Thyroid gland (tissue), 4 donors: ENCODE data around the gene OTUD4. TPM values are rescaled to one million over a fixed set of nuclear protein-coding genes. Genes with fewer than 3 reads are reported as not detected.

Source experiments
- DNase-seq, 2 donors: peaks; one replicate each; pipeline ENCODE4 v3.0.0-alpha.2; 2019
- H3K27ac ChIP-seq, 3 donors: fragments of 200-600 bp; sonication (generic); 1 replicate in 2 of 3; 2 replicates in 1 of 3; pipeline ENCODE4 v1.5.1; 2016 to 2019; ENCODE audit warnings: mild to moderate bottlenecking in 1 of 3, moderate library complexity in 1 of 3
- H3K27me3 ChIP-seq: fragments of 200-600 bp; sonication (generic); one replicate; pipeline ENCODE4 v1.5.1; 2019
- H3K36me3 ChIP-seq, 2 donors: fragments of 200-600 bp; sonication (generic); one replicate each; pipeline ENCODE4 v1.5.1; 2016 to 2019
- H3K4me1 ChIP-seq, 2 donors: fragments of 200-600 bp; sonication (generic); one replicate each; pipeline ENCODE4 v1.5.1; 2017 to 2019
- H3K4me3 ChIP-seq, 3 donors: fragments of 200-600 bp; sonication (generic); replicated peaks in 1 of 3; 1 replicate in 2 of 3; 2 replicates in 1 of 3; pipeline ENCODE4 v1.5.1; 2016; ENCODE audit warnings: mild to moderate bottlenecking in 1 of 3
- H3K9me3 ChIP-seq: fragments of 200-600 bp; sonication (generic); one replicate; pipeline ENCODE4 v1.5.1; 2017
- POLR2A ChIP-seq, 2 donors: fragments of 450-650 bp; IDR thresholded peaks; one replicate each; pipeline ENCODE4 v1.6.1; 2017; ENCODE audit warnings: antibody characterized with exemption in 2 of 2, mild to moderate bottlenecking in 2 of 2, moderate library complexity in 1 of 2
- WGBS, 2 donors: methylation state at CpG; one replicate each; pipeline ENCODE4 v1.1.5; 2017; 5-methylcytosine and 5-hydroxymethylcytosine counted together
- intact Hi-C: fragments of 100-400 bp; cut with DNase I; formaldehyde crosslinking; loops from one replicate; pipeline ENCODE4 v1.15.1; 2023
- total RNA-seq, 4 donors: library from RNA; depleted of rRNA; stranded (reverse); fragments of >200 nt; gene quantifications; one replicate each; pipeline ENCODE4 v1.2.3, GENCODE V29; 2016
- TF ChIP-seq, protein P1 (sequence below), 6 experiments: fragments of 200-600 bp in 3 of 6; fragments of 450-650 bp in 3 of 6; sonication (generic) in 3 of 6; IDR thresholded peaks; one replicate each; pipeline ENCODE4 v1.5.1; 2016 to 2019; ENCODE audit warnings: antibody characterized with exemption in 6 of 6, mild to moderate bottlenecking in 2 of 6, inconsistent platforms in 1 of 6, moderate library complexity in 1 of 6

The OTUD4 gene
- total RNA-seq, 4 donors from 2014 or later = 28.5 to 43.7 (median 32.6) TPM

GRCh38 chr4:145107126-145107525 is 73.3 kb downstream of the OTUD4 start:
- 75 to 79% methylated on average over 2 of the region's 2 CpGs for WGBS, 2 donors
- DNase-seq = no peak
- Histone ChIP-seq H3K4me1 (no peaks in the 10 kb centered on the region), H3K4me3 (no peak overlapping the region), H3K36me3 (peaks cover 30 to 37% of the 10 kb centered on the region in 2 donors), H3K27me3 (no peaks in the 10 kb centered on the region), H3K27ac (no peak overlapping the region), H3K9me3 (no peaks in the 10 kb centered on the region)
- TF ChIP-seq POLR2A (IDR thresholded peaks at IDR 0.05) = no peak
- TF ChIP-seq, protein P1, sequence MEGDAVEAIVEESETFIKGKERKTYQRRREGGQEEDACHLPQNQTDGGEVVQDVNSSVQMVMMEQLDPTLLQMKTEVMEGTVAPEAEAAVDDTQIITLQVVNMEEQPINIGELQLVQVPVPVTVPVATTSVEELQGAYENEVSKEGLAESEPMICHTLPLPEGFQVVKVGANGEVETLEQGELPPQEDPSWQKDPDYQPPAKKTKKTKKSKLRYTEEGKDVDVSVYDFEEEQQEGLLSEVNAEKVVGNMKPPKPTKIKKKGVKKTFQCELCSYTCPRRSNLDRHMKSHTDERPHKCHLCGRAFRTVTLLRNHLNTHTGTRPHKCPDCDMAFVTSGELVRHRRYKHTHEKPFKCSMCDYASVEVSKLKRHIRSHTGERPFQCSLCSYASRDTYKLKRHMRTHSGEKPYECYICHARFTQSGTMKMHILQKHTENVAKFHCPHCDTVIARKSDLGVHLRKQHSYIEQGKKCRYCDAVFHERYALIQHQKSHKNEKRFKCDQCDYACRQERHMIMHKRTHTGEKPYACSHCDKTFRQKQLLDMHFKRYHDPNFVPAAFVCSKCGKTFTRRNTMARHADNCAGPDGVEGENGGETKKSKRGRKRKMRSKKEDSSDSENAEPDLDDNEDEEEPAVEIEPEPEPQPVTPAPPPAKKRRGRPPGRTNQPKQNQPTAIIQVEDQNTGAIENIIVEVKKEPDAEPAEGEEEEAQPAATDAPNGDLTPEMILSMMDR (IDR thresholded peaks at IDR 0.05) = no peak
- intact Hi-C loops = no loop called here

DNA sequence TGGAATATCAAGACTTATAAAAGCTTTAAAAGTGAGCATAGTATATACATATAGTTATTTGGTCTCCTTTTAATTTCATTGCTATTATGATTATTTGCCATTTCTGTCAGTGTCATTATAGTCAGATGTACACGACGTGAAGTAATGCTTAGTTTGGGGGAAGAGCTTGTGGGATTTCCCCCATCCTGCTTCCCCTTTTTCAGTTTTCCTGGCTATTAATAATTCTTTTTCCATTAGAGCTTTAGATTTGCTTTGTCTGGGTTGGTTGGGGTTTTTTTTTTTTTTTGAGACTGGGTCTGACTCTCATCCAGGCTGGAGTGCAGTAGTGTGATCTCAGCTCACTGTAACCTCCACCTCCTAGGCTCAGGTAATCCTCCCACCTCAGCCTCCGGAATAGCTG is 76.9 kb downstream of the OTUD4 start:
- intact Hi-C loops = no loop called here
- no peaks in the 10 kb centered on the region for H3K27me3 ChIP-seq
- TF ChIP-seq, protein P1 (IDR thresholded peaks at IDR 0.05) = no peak
- TF ChIP-seq POLR2A (IDR thresholded peaks at IDR 0.05) = no peak
- peaks cover 13 to 18% of the 10 kb centered on the region in 2 donors for H3K36me3 ChIP-seq
- H3K4me3 ChIP-seq = no peak overlapping the region
- 84 to 89% methylated on average over 3 of the region's 3 CpGs for WGBS, 2 donors
- DNase-seq = no peak
- no peak overlapping the region for H3K27ac ChIP-seq
- H3K9me3 ChIP-seq = no peaks in the 10 kb centered on the region
- peaks cover 11 to 12% of the 10 kb centered on the region in 2 donors for H3K4me1 ChIP-seq

DNA sequence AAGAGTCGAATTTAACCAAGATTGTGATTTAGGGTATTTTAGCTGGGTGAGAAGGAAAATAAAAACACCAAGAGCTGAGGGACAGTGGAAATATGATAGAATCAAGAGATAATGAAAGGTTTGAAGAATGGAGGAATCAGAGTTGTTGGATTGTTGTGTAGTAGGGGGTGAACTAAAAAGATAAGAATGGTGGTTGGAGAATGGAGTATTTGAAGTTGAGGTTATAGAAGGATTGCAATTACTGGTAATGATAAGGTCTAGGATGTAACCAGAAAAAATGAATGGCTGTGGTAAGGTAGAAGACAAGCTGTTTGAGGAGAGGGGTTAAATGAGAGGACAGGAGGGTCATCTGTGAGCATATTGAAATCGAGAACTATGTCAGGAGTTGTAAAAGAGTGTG is 77.8 kb downstream of the OTUD4 start:
- no peak overlapping the region for H3K27ac ChIP-seq
- H3K9me3 ChIP-seq = no peaks in the 10 kb centered on the region
- peaks cover 10 to 11% of the 10 kb centered on the region in 2 donors for H3K36me3 ChIP-seq
- DNase-seq = no peak
- no peaks in the 10 kb centered on the region for H3K27me3 ChIP-seq
- H3K4me3 ChIP-seq = no peak overlapping the region
- H3K4me1 ChIP-seq = peaks cover 11 to 12% of the 10 kb centered on the region in 2 donors
- intact Hi-C loops = no loop called here
- WGBS, 2 donors = 89 to 90% methylated on average over 2 of the region's 2 CpGs
- TF ChIP-seq, protein P1 (IDR thresholded peaks at IDR 0.05) = no peak
- no peak for TF ChIP-seq POLR2A (IDR thresholded peaks at IDR 0.05)

- peaks cover 0 to 9% of the 10 kb centered on the region in 2 donors for H3K36me3 ChIP-seq
- no peak for DNase-seq
- TF ChIP-seq, protein P1 (IDR thresholded peaks at IDR 0.05) = no peak
- H3K9me3 ChIP-seq = no peaks in the 10 kb centered on the region
- H3K4me3 ChIP-seq = no peak overlapping the region
- 94 to 96% methylated on average over 1 of the region's 1 CpG for WGBS, 2 donors
- peaks cover 21 to 24% of the 10 kb centered on the region in 2 donors for H3K4me1 ChIP-seq
- no peaks in the 10 kb centered on the region for H3K27me3 ChIP-seq
- H3K27ac ChIP-seq = no peak overlapping the region
- intact Hi-C loops = no loop called here
These were observed 79.3 kb downstream of the OTUD4 start for GRCh38 chr4:145101091-145101490.

- DNase-seq = no peak
- 53 to 57% methylated on average over 5 of the region's 5 CpGs for WGBS, 2 donors
- Histone ChIP-seq H3K27ac (no peak overlapping the region), H3K27me3 (no peaks in the 10 kb centered on the region), H3K36me3 (peaks cover 0 to 3% of the 10 kb centered on the region in 2 donors), H3K4me3 (peak overlapping the region in 1 of 3 donors; percentile 68), H3K9me3 (no peaks in the 10 kb centered on the region), H3K4me1 (peaks cover 21 to 24% of the 10 kb centered on the region in 2 donors)
- intact Hi-C loops = no loop called here
- no peak for TF ChIP-seq POLR2A (IDR thresholded peaks at IDR 0.05)
- TF ChIP-seq, protein P1 (IDR thresholded peaks at IDR 0.05) = no peak
These were observed 80.7 kb downstream of the OTUD4 start for GRCh38 chr4:145099653-145100052.
